Gastroesophageal sphincter (tissue), 4 donors: ENCODE results near the gene TIGD2. TPM values are rescaled to one million over a fixed set of nuclear protein-coding genes. Genes with fewer than 3 reads are reported as not detected.

ENCODE experiments used
- ATAC-seq: fragments of 150-250 bp; one replicate; pipeline ENCODE4 v1.9.1; 2016; ENCODE audit warnings: mild to moderate bottlenecking, moderate library complexity
- H3K27ac ChIP-seq, 4 donors: fragments of 200-600 bp; sonication (generic) in 3 of 4; 1 replicate in 3 of 4; 2 replicates in 1 of 4; pipeline ENCODE4 v1.5.1; 2016 to 2019
- H3K27me3 ChIP-seq: fragments of 200-600 bp; sonication (generic); one replicate; pipeline ENCODE4 v1.5.1; 2019
- H3K36me3 ChIP-seq, 2 donors: fragments of 200-600 bp; sonication (generic); one replicate each; pipeline ENCODE4 v1.5.1; 2019; ENCODE audit warnings: control low read depth in 1 of 2
- H3K4me1 ChIP-seq, 3 donors: fragments of 200-600 bp; sonication (generic); 1 replicate in 2 of 3; 2 replicates in 1 of 3; pipeline ENCODE4 v1.5.1; 2016 to 2019; ENCODE audit warnings: control low read depth in 2 of 3
- H3K4me3 ChIP-seq, 2 donors: fragments of 200-600 bp; sonication (generic); one replicate each; pipeline ENCODE4 v1.5.1; 2019; ENCODE audit warnings: mild to moderate bottlenecking in 1 of 2, moderate library complexity in 1 of 2
- H3K9me3 ChIP-seq, 3 donors: fragments of 200-600 bp; sonication (generic); one replicate each; pipeline ENCODE4 v1.5.1; 2017 to 2019; ENCODE audit warnings: control low read depth in 2 of 3
- CTCF ChIP-seq, 4 experiments: fragments of 200-600 bp in 2 of 4; fragments of 450-650 bp in 2 of 4; sonication (generic) in 1 of 4; IDR thresholded peaks; one replicate each; pipeline ENCODE4 v1.5.1; 2017 to 2019; ENCODE audit warnings: antibody characterized with exemption in 4 of 4, mild to moderate bottlenecking in 2 of 4, moderate library complexity in 2 of 4
- EP300 ChIP-seq: sonication (generic); formaldehyde crosslinking; IDR thresholded peaks from one replicate; pipeline ENCODE4 v1.6.1; 2017; ENCODE audit warnings: antibody characterized with exemption, mild to moderate bottlenecking
- POLR2A ChIP-seq, 2 donors: fragments of 450-650 bp; IDR thresholded peaks; one replicate each; pipeline ENCODE4 v1.6.1; 2017; ENCODE audit warnings: antibody characterized with exemption in 2 of 2, mild to moderate bottlenecking in 2 of 2, moderate library complexity in 1 of 2
- POLR2AphosphoS5 ChIP-seq: sonication (generic); formaldehyde crosslinking; IDR thresholded peaks from one replicate; pipeline ENCODE4 v1.6.1; 2017; ENCODE audit warnings: antibody characterized with exemption
- WGBS, 2 donors: methylation state at CpG; one replicate each; pipeline ENCODE4 v1.1.5; 2018; ENCODE audit warnings: low coverage in 1 of 2; 5-methylcytosine and 5-hydroxymethylcytosine counted together
- total RNA-seq, 4 donors: library from RNA; depleted of rRNA; stranded (reverse); fragments of >200 nt; gene quantifications; one replicate each; pipeline ENCODE4 v1.1.0, GENCODE V29; 2016

TIGD2 gene
- total RNA-seq, 4 donors from 2014 or later, result 1.2 to 4.5 (median 2.9) TPM

- no peak for TF ChIP-seq CTCF (IDR thresholded peaks at IDR 0.05)
- TF ChIP-seq POLR2AphosphoS5, result no peak
- no peak for TF ChIP-seq POLR2A (IDR thresholded peaks at IDR 0.05)
- no peak for TF ChIP-seq EP300
- Histone ChIP-seq H3K36me3 (no peaks in the 10 kb centered on the region), H3K4me1 (no peaks in the 10 kb centered on the region), H3K27ac (no peak overlapping the region), H3K27me3 (no peaks in the 10 kb centered on the region), H3K4me3 (no peak overlapping the region), H3K9me3 (no peaks in the 10 kb centered on the region)
- ATAC-seq, result no peak
- WGBS, 2 donors, result 73 to 87% methylated on average over 4 to 5 of the region's 5 CpGs
These were observed 12.1 kb downstream of the TIGD2 start for GRCh38 chr4:89123451-89123851.

GRCh38 chr4:89125901-89126782, 14.8 kb downstream of the TIGD2 start:
- WGBS, 2 donors, result 76 to 78% methylated on average over 3 of the region's 3 CpGs

GRCh38 chr4:89129080-89129640, 17.8 kb downstream of the TIGD2 start:
- WGBS, 2 donors, result 47 to 71% methylated on average over 1 of the region's 1 CpG
- Histone ChIP-seq H3K27me3 (no peaks in the 10 kb centered on the region), H3K4me1 (no peaks in the 10 kb centered on the region), H3K36me3 (no peaks in the 10 kb centered on the region), H3K9me3 (no peaks in the 10 kb centered on the region), H3K4me3 (no peak overlapping the region), H3K27ac (no peak overlapping the region)
- no peak for TF ChIP-seq CTCF (IDR thresholded peaks at IDR 0.05)
- no peak for TF ChIP-seq POLR2AphosphoS5
- no peak for TF ChIP-seq POLR2A (IDR thresholded peaks at IDR 0.05)
- no peak for TF ChIP-seq EP300
- ATAC-seq, result no peak

More at GRCh38 chr4:89125901-89126782, 14.8 kb downstream of the TIGD2 start:
- Histone ChIP-seq H3K36me3 (no peaks in the 10 kb centered on the region), H3K4me3 (no peak overlapping the region), H3K27me3 (no peaks in the 10 kb centered on the region), H3K4me1 (no peaks in the 10 kb centered on the region), H3K27ac (no peak overlapping the region), H3K9me3 (no peaks in the 10 kb centered on the region)
- TF ChIP-seq CTCF (IDR thresholded peaks at IDR 0.05) (no peak), EP300 (no peak), POLR2AphosphoS5 (no peak), POLR2A (IDR thresholded peaks at IDR 0.05) (no peak)
- no peak for ATAC-seq

- TF ChIP-seq CTCF (IDR thresholded peaks at IDR 0.05) (no peak), POLR2A (IDR thresholded peaks at IDR 0.05) (no peak), EP300 (no peak), POLR2AphosphoS5 (no peak)
- ATAC-seq, result no peak
- Histone ChIP-seq H3K4me3 (no peak overlapping the region), H3K4me1 (no peaks in the 10 kb centered on the region), H3K27me3 (no peaks in the 10 kb centered on the region), H3K9me3 (no peaks in the 10 kb centered on the region), H3K27ac (no peak overlapping the region), H3K36me3 (no peaks in the 10 kb centered on the region)
- WGBS, 2 donors, result 49 to 65% methylated on average over 4 of the region's 4 CpGs
These were observed 23.5 kb downstream of the TIGD2 start for GRCh38 chr4:89134775-89135319.
